Measurements from ENCODE around the gene SHROOM2. TPM values are rescaled to one million over a fixed set of nuclear protein-coding genes. Genes with fewer than 3 reads are reported as not detected.

The SHROOM2 gene
- total and polyA plus RNA-seq, 4 donors: 3.0 to 15.5 (median 5.0) TPM

- peaks cover 0 to 10% (median 0%) of the 10 kb centered on the region in 3 donors for H3K27me3 ChIP-seq (ENCODE audit: control insufficient read depth in 3 of 3, insufficient read depth in 3 of 3, low read length in 2 of 3)
- peak overlapping the region in 1 of 2 donors; percentile 11 for H3K27ac ChIP-seq (ENCODE audit: low read depth in 1 of 2, low read length in 1 of 2)
- ATAC-seq (ENCODE audit: insufficient read depth, low FRiP score) (no peak), DNase-seq (no peak)
- H3K9me3 ChIP-seq (ENCODE audit: control insufficient read depth in 4 of 4, insufficient read depth in 3 of 4, low read length in 3 of 4): peaks cover 0 to 5% (median 0%) of the 10 kb centered on the region in 4 donors
- H3K4me3 ChIP-seq: no peak overlapping the region
- WGBS, 2 donors: 69 to 75% methylated on average over 10 to 12 of the region's 12 CpGs
- no peak for TF ChIP-seq CTCF (IDR thresholded peaks at IDR 0.05; ENCODE audit: control extremely low read depth, extremely low read depth)
- H3K9ac ChIP-seq (ENCODE audit: insufficient read depth in 1 of 2, low read length in 2 of 2): no peak overlapping the region
- H3K36me3 ChIP-seq (ENCODE audit: control insufficient read depth in 4 of 4, insufficient read depth in 4 of 4, low read length in 4 of 4): no peaks in the 10 kb centered on the region
- H3K4me1 ChIP-seq (ENCODE audit: control insufficient read depth in 5 of 5, insufficient read depth in 5 of 5, low read length in 5 of 5): peaks cover 0 to 12% (median 1%) of the 10 kb centered on the region in 5 donors
These were observed 79.7 kb downstream of the SHROOM2 start for GRCh38 chrX:9865804-9866472.

- WGBS, 2 donors: 48 to 59% methylated on average over 13 of the region's 13 CpGs
- no peak for ATAC-seq (ENCODE audit: insufficient read depth, low FRiP score)
- DNase-seq: no peak
- TF ChIP-seq CTCF (IDR thresholded peaks at IDR 0.05; ENCODE audit: control extremely low read depth, extremely low read depth): no peak
- Histone ChIP-seq H3K4me1 (ENCODE audit: control insufficient read depth in 5 of 5, insufficient read depth in 5 of 5, low read length in 5 of 5) (peaks cover 0 to 15% (median 1%) of the 10 kb centered on the region in 5 donors), H3K27me3 (ENCODE audit: control insufficient read depth in 3 of 3, insufficient read depth in 3 of 3, low read length in 2 of 3) (peaks cover 0 to 10% (median 0%) of the 10 kb centered on the region in 3 donors), H3K4me3 (no peak overlapping the region), H3K36me3 (ENCODE audit: control insufficient read depth in 4 of 4, insufficient read depth in 4 of 4, low read length in 4 of 4) (no peaks in the 10 kb centered on the region), H3K9ac (ENCODE audit: insufficient read depth in 1 of 2, low read length in 2 of 2) (no peak overlapping the region), H3K27ac (ENCODE audit: low read depth in 1 of 2, low read length in 1 of 2) (peak overlapping the region in 1 of 2 donors; percentile 79), H3K9me3 (ENCODE audit: control insufficient read depth in 4 of 4, insufficient read depth in 3 of 4, low read length in 3 of 4) (peaks cover 0 to 5% (median 0%) of the 10 kb centered on the region in 4 donors)
These were observed 80.4 kb downstream of the SHROOM2 start for GRCh38 chrX:9866633-9867032.

GRCh38 chrX:9867226-9867625 lies 81.0 kb downstream of the SHROOM2 start:
- TF ChIP-seq CTCF (IDR thresholded peaks at IDR 0.05; ENCODE audit: control extremely low read depth, extremely low read depth): no peak
- Histone ChIP-seq H3K27me3 (ENCODE audit: control insufficient read depth in 3 of 3, insufficient read depth in 3 of 3, low read length in 2 of 3) (peaks cover 0 to 10% (median 0%) of the 10 kb centered on the region in 3 donors), H3K9ac (ENCODE audit: insufficient read depth in 1 of 2, low read length in 2 of 2) (no peak overlapping the region), H3K27ac (ENCODE audit: low read depth in 1 of 2, low read length in 1 of 2) (peak overlapping the region in 1 of 2 donors; percentile 44), H3K4me3 (no peak overlapping the region), H3K4me1 (ENCODE audit: control insufficient read depth in 5 of 5, insufficient read depth in 5 of 5, low read length in 5 of 5) (peaks cover 0 to 16% (median 1%) of the 10 kb centered on the region in 5 donors), H3K9me3 (ENCODE audit: control insufficient read depth in 4 of 4, insufficient read depth in 3 of 4, low read length in 3 of 4) (peaks cover 0 to 5% (median 0%) of the 10 kb centered on the region in 4 donors), H3K36me3 (ENCODE audit: control insufficient read depth in 4 of 4, insufficient read depth in 4 of 4, low read length in 4 of 4) (no peaks in the 10 kb centered on the region)
- DNase-seq (no peak), ATAC-seq (ENCODE audit: insufficient read depth, low FRiP score) (no peak)
- WGBS, 2 donors: 14 to 54% methylated on average over 9 of the region's 9 CpGs
